Endothelial cell of umbilical vein (primary cell): ENCODE data around the gene SLC12A1. TPM values are rescaled to one million over a fixed set of nuclear protein-coding genes. Genes with fewer than 3 reads are reported as not detected.

Experiments used
- BruUV-seq: library from RNA; stranded (reverse); fragments of 400-500 nt; replicated peaks from 2 replicates; lab custom pipeline; 2021; lab: Mats Ljungman, UMichigan
- CTCF ChIA-PET: fragments of 300-600, 350-600 bp; sonication (Branson Sonifier 250); formaldehyde crosslinking; loops from one replicate; lab custom pipeline; 2021; ENCODE audit warnings: antibody characterized with exemption, inconsistent platforms; lab: Charles Lee
- POLR2A ChIA-PET: fragments of 300-600, 350-600 bp; sonication (Branson Sonifier 250); formaldehyde crosslinking; loops from one replicate; lab custom pipeline; 2021; ENCODE audit warnings: antibody characterized with exemption, inconsistent platforms; lab: Charles Lee
- DNase-seq: peaks from one replicate; pipeline ENCODE4 v3.0.0-alpha.2; 2011; ENCODE audit warnings: low read depth, low spot score
- FAIRE-seq: peaks from 2 replicates; lab custom pipeline; 2011; peaks lifted over from hg19 to GRCh38; lab: Jason Lieb, UNC
- H2AFZ ChIP-seq: 2 replicates; pipeline ENCODE4 v1.6.0; 2012; ENCODE audit warnings: low read depth, low read length, control low read depth, inconsistent platforms
- H3K27ac ChIP-seq: 2 replicates; pipeline ENCODE4 v1.5.1; 2011; ENCODE audit warnings: low read depth, mild to moderate bottlenecking, control low read depth, low read length, moderate library complexity; ENCODE audit not compliant: insufficient read depth
- H3K27me3 ChIP-seq, 2 experiments: 2 replicates each; pipeline versions ENCODE4 v1.6.0 to v1.6.1; 2011; ENCODE audit warnings: low read length in 2 of 2, mixed read lengths in 1 of 2; ENCODE audit not compliant: control insufficient read depth in 2 of 2, insufficient read depth in 2 of 2
- H3K36me3 ChIP-seq, 2 experiments: 2 replicates in 1 of 2; 3 replicates in 1 of 2; pipeline ENCODE4 v1.5.1; 2011; ENCODE audit warnings: low read length in 2 of 2, mild to moderate bottlenecking in 1 of 2, moderate library complexity in 1 of 2; ENCODE audit not compliant: control insufficient read depth in 2 of 2, insufficient read depth in 2 of 2; ENCODE audit errors: extremely low read depth in 1 of 2
- H3K4me1 ChIP-seq: 3 replicates; pipeline ENCODE4 v1.5.1; 2011; ENCODE audit warnings: mild to moderate bottlenecking, low read length; ENCODE audit not compliant: control insufficient read depth, insufficient read depth; ENCODE audit errors: extremely low read depth
- H3K4me2 ChIP-seq: 2 replicates; pipeline ENCODE4 v1.6.1; 2011; ENCODE audit warnings: low read length, control low read depth, mixed read lengths; ENCODE audit not compliant: insufficient read depth
- H3K4me3 ChIP-seq, 3 experiments: fragments of 200-600 bp in 1 of 3; sonication (generic), shearing (Covaris generic) in 1 of 3; replicated peaks in 1 of 3; 2 replicates each; pipeline ENCODE4 v1.5.1; 2011 to 2016; ENCODE audit warnings: control low read depth in 3 of 3, low read length in 3 of 3, mild to moderate bottlenecking in 2 of 3, inconsistent platforms in 1 of 3, low read depth in 1 of 3, moderate library complexity in 1 of 3; ENCODE audit not compliant: insufficient read depth in 1 of 3
- H3K79me2 ChIP-seq: 2 replicates; pipeline ENCODE4 v1.6.0; 2012; ENCODE audit warnings: low read length, inconsistent platforms; ENCODE audit not compliant: control insufficient read depth, insufficient read depth
- H3K9ac ChIP-seq: replicated peaks from 2 replicates; pipeline ENCODE3; 2011; ENCODE audit warnings: low read length, control low read depth; ENCODE audit not compliant: insufficient read depth; ENCODE audit errors: extremely low read depth
- H3K9me1 ChIP-seq: replicated peaks from 3 replicates; pipeline ENCODE4 v1.6.0; 2011; ENCODE audit warnings: mild to moderate bottlenecking, low read length; ENCODE audit not compliant: control insufficient read depth, insufficient read depth; ENCODE audit errors: extremely low read depth
- H3K9me3 ChIP-seq: replicated peaks from 2 replicates; pipeline ENCODE4 v1.5.1; 2012; ENCODE audit warnings: low read length, inconsistent platforms; ENCODE audit not compliant: control insufficient read depth, insufficient read depth
- H4K20me1 ChIP-seq: replicated peaks from 2 replicates; pipeline ENCODE3; 2011; ENCODE audit warnings: mild to moderate bottlenecking, low read length; ENCODE audit not compliant: control insufficient read depth, insufficient read depth; ENCODE audit errors: extremely low read depth
- EZH2 ChIP-seq: IDR thresholded peaks from 2 replicates; pipeline ENCODE4 v1.6.1; 2012; ENCODE audit warnings: borderline replicate concordance, low read depth, mild to moderate bottlenecking, moderate library complexity, low read length, inconsistent platforms; ENCODE audit not compliant: severe bottlenecking
- FOS ChIP-seq: IDR thresholded peaks from 2 replicates; pipeline ENCODE4 v1.6.1; 2011; ENCODE audit warnings: mild to moderate bottlenecking, low read length, moderate library complexity, borderline replicate concordance; ENCODE audit not compliant: insufficient read depth
- GATA2 ChIP-seq: IDR thresholded peaks from 2 replicates; pipeline ENCODE4 v1.7.0; 2011; ENCODE audit warnings: low read depth, mild to moderate bottlenecking, moderate library complexity, mixed read lengths, low read length; ENCODE audit not compliant: insufficient read length, insufficient read depth
- JUN ChIP-seq: IDR thresholded peaks from 2 replicates; pipeline ENCODE4 v1.6.1; 2011; ENCODE audit warnings: borderline replicate concordance, low read depth; ENCODE audit not compliant: insufficient read length, insufficient read depth
- MYC ChIP-seq: IDR thresholded peaks from one replicate; pipeline ENCODE4 v1.6.1; 2011; ENCODE audit warnings: mild to moderate bottlenecking, low read depth, low read length
- POLR2A ChIP-seq: IDR thresholded peaks from 2 replicates; pipeline ENCODE4 v1.6.1; 2012; ENCODE audit warnings: low read depth, mild to moderate bottlenecking, control low read depth, low read length
- POLR2AphosphoS5 ChIP-seq: IDR thresholded peaks from 2 replicates; pipeline ENCODE4 v1.6.1; 2012; ENCODE audit warnings: low read depth, mild to moderate bottlenecking, control low read depth, low read length, moderate library complexity; ENCODE audit not compliant: insufficient read depth
- dilution Hi-C: fragments of 300-500 bp; cut with MboI; formaldehyde crosslinking; loops from one replicate; pipeline ENCODE4 v1.15.0; 2019; ENCODE audit warnings: low sequenced_read_pairs; ENCODE audit not compliant: extremely low pct_ligation_motif_present
- intact Hi-C: fragments of 100-400 bp; cut with micrococcal nuclease; formaldehyde crosslinking; loops from one replicate; pipeline ENCODE4 v1.10.0; 2022
- polyA plus RNA-seq, 4 experiments: library from polyadenylated mRNA; depleted of rRNA in 3 of 4; stranded (reverse) in 3 of 4; unstranded in 1 of 4; fragments of >200 nt; gene quantifications; 2 replicates each; pipeline versions ENCODE4 v1.2.1 to v1.2.3, GENCODE V29; 2011 to 2012; ENCODE audit warnings: missing spikeins in 1 of 4
- total RNA-seq: library from RNA; stranded (reverse); gene quantifications from 2 replicates; pipeline ENCODE4 v1.2.3, GENCODE V29; 2021
- TF ChIP-seq, protein P1 (sequence below): IDR thresholded peaks from 2 replicates; pipeline ENCODE4 v1.6.1; 2011; ENCODE audit not compliant: insufficient read depth, insufficient read length
- TF ChIP-seq, protein P2 (sequence below), 2 donors: IDR thresholded peaks; 1 replicate in 1 of 2; 2 replicates in 1 of 2; pipeline ENCODE4 v1.5.1; 2011; ENCODE audit warnings: low read length in 2 of 2, mild to moderate bottlenecking in 2 of 2, moderate library complexity in 2 of 2, control low read depth in 1 of 2, inconsistent platforms in 1 of 2, low read depth in 1 of 2; ENCODE audit not compliant: insufficient read depth in 1 of 2; ENCODE audit errors: extremely low read depth in 1 of 2

The SLC12A1 gene
- total and polyA plus RNA-seq, 2 donors (not counting 3 experiments of a cell fraction or from before 2014, with no cell fraction given): not detected

DNA sequence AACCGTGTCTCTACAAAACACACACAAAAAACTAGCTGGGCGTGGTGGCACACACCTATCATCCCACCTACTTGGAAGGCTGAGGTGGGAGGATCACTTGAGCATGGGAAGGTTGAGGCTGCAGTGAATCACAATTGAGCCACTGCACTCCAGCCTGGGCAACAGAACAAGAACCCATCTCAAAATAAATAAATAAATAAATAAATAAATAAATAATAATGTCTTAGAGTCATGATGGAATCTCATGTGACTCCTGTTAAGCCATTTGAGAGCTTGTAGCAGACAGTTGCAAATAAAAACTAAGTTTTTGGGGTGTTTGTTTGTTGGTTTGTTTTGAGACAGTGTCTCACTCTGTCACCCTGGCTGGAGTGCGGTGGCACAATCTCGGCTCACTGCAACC, 33.2 kb downstream of the SLC12A1 start:
- no TSS peak for BruUV-seq
- no peak overlapping the region for H3K9ac ChIP-seq
- H3K4me3 ChIP-seq: no peak overlapping the region
- no peaks in the 10 kb centered on the region for H3K9me1 ChIP-seq
- no peaks in the 10 kb centered on the region for H3K9me3 ChIP-seq
- intact Hi-C loops: no loop called here
- ChIA-PET POLR2A (no interaction called here), CTCF (no interaction called here)
- no peak overlapping the region for H3K27ac ChIP-seq
- dilution Hi-C loops: no loop called here
- H3K4me2 ChIP-seq: no peak overlapping the region
- no peak for FAIRE-seq
- TF ChIP-seq, protein P1, sequence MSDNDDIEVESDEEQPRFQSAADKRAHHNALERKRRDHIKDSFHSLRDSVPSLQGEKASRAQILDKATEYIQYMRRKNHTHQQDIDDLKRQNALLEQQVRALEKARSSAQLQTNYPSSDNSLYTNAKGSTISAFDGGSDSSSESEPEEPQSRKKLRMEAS: no peak
- no peak for TF ChIP-seq POLR2A
- no peak for TF ChIP-seq JUN
- no peak for TF ChIP-seq GATA2
- TF ChIP-seq EZH2: no peak
- no peak for TF ChIP-seq FOS
- TF ChIP-seq, protein P2, sequence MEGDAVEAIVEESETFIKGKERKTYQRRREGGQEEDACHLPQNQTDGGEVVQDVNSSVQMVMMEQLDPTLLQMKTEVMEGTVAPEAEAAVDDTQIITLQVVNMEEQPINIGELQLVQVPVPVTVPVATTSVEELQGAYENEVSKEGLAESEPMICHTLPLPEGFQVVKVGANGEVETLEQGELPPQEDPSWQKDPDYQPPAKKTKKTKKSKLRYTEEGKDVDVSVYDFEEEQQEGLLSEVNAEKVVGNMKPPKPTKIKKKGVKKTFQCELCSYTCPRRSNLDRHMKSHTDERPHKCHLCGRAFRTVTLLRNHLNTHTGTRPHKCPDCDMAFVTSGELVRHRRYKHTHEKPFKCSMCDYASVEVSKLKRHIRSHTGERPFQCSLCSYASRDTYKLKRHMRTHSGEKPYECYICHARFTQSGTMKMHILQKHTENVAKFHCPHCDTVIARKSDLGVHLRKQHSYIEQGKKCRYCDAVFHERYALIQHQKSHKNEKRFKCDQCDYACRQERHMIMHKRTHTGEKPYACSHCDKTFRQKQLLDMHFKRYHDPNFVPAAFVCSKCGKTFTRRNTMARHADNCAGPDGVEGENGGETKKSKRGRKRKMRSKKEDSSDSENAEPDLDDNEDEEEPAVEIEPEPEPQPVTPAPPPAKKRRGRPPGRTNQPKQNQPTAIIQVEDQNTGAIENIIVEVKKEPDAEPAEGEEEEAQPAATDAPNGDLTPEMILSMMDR (IDR thresholded peaks at IDR 0.05; ENCODE audit: extremely low read depth in 1 of 2, insufficient read depth in 1 of 2, low read depth in 1 of 2, low read length in 2 of 2): no peak
- TF ChIP-seq POLR2AphosphoS5: no peak
- TF ChIP-seq MYC: no peak
- no peaks in the 10 kb centered on the region for H3K4me1 ChIP-seq
- H3K27me3 ChIP-seq: no peaks in the 10 kb centered on the region
- no peaks in the 10 kb centered on the region for H3K79me2 ChIP-seq
- DNase-seq: no peak
- H3K36me3 ChIP-seq: no peaks in the 10 kb centered on the region
- no peaks in the 10 kb centered on the region for H4K20me1 ChIP-seq
- H2AFZ ChIP-seq: no peak overlapping the region
